GM23338 (cell line): Measurements from ENCODE around the gene MAT2B.

Source experiments
- CREB1 ChIP-seq: fragments of 250-450 bp; sonication (Bioruptor Pico); IDR thresholded peaks from 2 replicates; pipeline ENCODE4 v1.5.0; 2020; ENCODE audit warnings: low read depth, mild to moderate bottlenecking, moderate library complexity
- CTCF ChIP-seq, 2 experiments: fragments of 200-600 bp in 1 of 2; sonication (generic) in 1 of 2; conservative IDR thresholded peaks; 2 replicates each; pipeline versions ENCODE4 v1.5.1 to v1.6.1; 2016 to 2017; ENCODE audit warnings: antibody characterized with exemption in 2 of 2, low read depth in 2 of 2, mild to moderate bottlenecking in 2 of 2, moderate library complexity in 1 of 2
- ETS1 ChIP-seq: IDR thresholded peaks from 2 replicates; pipeline ENCODE4 v1.6.1; 2016; ENCODE audit warnings: antibody characterized with exemption
- EZH2 ChIP-seq: fragments of 200-600 bp; sonication (generic); IDR thresholded peaks from one replicate; pipeline ENCODE4 v1.8.0; 2017; ENCODE audit warnings: antibody characterized with exemption, mild to moderate bottlenecking, low read depth; ENCODE audit not compliant: unreplicated experiment
- EZH2phosphoT487 ChIP-seq: fragments of 200-600 bp; sonication (generic); IDR thresholded peaks from one replicate; pipeline ENCODE4 v1.8.1; 2018; ENCODE audit warnings: antibody characterized with exemption; ENCODE audit not compliant: unreplicated experiment
- JUNB ChIP-seq: IDR thresholded peaks from one replicate; pipeline ENCODE4 v1.6.1; 2016; ENCODE audit warnings: antibody characterized with exemption; ENCODE audit not compliant: unreplicated experiment
- NANOG ChIP-seq: IDR thresholded peaks from 2 replicates; pipeline ENCODE4 v1.6.1; 2016; ENCODE audit warnings: antibody characterized with exemption, borderline replicate concordance
- POLR2AphosphoS5 ChIP-seq: IDR thresholded peaks from 2 replicates; pipeline ENCODE4 v1.6.1; 2016; ENCODE audit warnings: antibody characterized with exemption, low read depth
- REST ChIP-seq: IDR thresholded peaks from one replicate; pipeline ENCODE4 v1.6.1; 2018; ENCODE audit warnings: antibody characterized with exemption; ENCODE audit not compliant: unreplicated experiment
- ZNF114 ChIP-seq: fragments of 250-450 bp; sonication (Bioruptor Pico); IDR thresholded peaks from 2 replicates; pipeline ENCODE4 v1.5.0; 2020; ENCODE audit warnings: mild to moderate bottlenecking, moderate library complexity
- ZNF331 ChIP-seq: fragments of 250-450 bp; sonication (Bioruptor Pico); IDR thresholded peaks from 2 replicates; pipeline ENCODE4 v1.5.0; 2020; ENCODE audit warnings: low read depth, mild to moderate bottlenecking, moderate library complexity

- TF ChIP-seq EZH2 (no peak), CTCF (conservative IDR thresholded peaks at IDR 0.05; ENCODE audit: low read depth in 2 of 2) (no peak), NANOG (no peak), REST (no peak), POLR2AphosphoS5 (no peak), ETS1 (no peak), JUNB (no peak), EZH2phosphoT487 (no peak), CREB1 (CRISPR knock-in tag) (no peak), ZNF114 (CRISPR knock-in tag) (no peak), ZNF331 (CRISPR knock-in tag) (no peak)
Measured at GRCh38 chr5:163542771-163543170, 37.4 kb downstream of the MAT2B start.
